ENCODE results near the gene SPIRE2. TPM values are rescaled to one million over a fixed set of nuclear protein-coding genes. Genes with fewer than 3 reads are reported as not detected.

SPIRE2 gene
- total RNA-seq, 1 donor from 2014 or later, result 9.5 TPM

DNA sequence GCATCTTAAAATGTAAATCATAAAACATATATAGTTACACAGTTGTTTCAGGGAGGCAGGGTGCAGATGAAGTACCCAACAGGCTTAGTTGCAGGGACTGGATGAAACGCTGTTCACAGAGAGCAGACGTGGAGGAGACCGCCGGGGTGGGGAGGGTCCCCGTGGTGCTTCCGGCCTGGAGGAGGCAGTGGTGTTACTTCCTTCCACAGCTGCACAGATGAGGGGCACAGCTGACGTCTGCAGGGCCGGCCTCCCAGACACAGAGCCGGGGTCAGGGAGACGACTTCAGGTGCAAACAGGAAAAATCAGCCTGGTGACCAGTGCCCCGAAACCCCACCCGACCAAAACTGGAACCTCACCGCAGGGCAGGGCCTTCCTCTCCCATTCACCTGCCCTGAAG lies 17.1 kb downstream of the SPIRE2 start:
- Histone ChIP-seq H3K4me1 (no peaks in the 10 kb centered on the region), H3K36me3 (no peaks in the 10 kb centered on the region), H3K9me3 (no peaks in the 10 kb centered on the region), H3K4me3 (no peak overlapping the region), H3K27me3 (no peaks in the 10 kb centered on the region), H3K27ac (no peak overlapping the region)
- no peak for DNase-seq
- intact Hi-C loops (cut with DNase I), result no loop called here
- TF ChIP-seq, protein P1, sequence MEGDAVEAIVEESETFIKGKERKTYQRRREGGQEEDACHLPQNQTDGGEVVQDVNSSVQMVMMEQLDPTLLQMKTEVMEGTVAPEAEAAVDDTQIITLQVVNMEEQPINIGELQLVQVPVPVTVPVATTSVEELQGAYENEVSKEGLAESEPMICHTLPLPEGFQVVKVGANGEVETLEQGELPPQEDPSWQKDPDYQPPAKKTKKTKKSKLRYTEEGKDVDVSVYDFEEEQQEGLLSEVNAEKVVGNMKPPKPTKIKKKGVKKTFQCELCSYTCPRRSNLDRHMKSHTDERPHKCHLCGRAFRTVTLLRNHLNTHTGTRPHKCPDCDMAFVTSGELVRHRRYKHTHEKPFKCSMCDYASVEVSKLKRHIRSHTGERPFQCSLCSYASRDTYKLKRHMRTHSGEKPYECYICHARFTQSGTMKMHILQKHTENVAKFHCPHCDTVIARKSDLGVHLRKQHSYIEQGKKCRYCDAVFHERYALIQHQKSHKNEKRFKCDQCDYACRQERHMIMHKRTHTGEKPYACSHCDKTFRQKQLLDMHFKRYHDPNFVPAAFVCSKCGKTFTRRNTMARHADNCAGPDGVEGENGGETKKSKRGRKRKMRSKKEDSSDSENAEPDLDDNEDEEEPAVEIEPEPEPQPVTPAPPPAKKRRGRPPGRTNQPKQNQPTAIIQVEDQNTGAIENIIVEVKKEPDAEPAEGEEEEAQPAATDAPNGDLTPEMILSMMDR (IDR thresholded peaks at IDR 0.05), result no peak
- peak; percentile 31 for ATAC-seq

DNA sequence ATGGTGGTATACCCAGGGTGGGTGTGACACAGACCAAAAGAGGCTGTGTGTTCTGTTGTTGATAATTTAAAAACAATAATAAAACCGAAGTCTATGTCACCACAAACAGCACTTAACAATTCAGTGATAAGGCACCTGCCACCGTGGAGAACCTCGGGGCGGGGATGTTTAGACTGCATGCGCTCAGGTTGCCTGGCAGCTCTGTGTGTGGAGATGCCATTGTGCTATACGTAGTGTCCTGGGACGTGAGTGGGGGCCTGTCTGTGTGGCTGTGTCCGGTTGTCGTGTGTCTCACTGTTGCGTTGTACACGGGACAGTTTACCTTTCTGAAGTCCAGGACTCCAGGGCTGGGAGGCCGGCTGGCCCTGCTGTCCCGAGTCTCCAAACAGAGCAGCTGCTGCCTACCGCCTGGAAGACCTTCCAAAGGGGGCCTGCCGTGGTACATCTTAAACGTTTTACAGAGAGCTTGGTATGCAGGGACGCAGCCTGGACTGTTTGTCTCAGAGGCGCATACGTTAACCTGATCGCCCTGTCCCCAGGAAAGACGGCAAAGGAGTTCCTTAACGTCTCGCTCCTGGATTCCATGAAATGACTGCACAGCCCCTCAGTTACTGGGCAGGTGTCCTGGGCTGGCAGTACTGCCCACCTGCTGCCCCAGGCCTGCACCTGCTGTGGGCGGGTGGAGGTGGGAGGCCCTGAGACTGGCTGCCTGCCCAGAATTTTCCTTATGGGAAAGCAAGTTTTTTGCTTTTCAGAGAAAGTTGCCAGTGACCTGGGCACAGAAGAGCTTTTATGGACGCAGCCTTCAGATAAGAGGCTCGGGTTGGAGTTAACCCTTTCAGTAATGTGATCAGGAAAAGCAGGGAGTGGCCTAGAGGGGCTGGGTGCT lies 19.0 kb downstream of the SPIRE2 start:
- Histone ChIP-seq H3K4me3 (no peak overlapping the region), H3K9me3 (no peaks in the 10 kb centered on the region), H3K4me1 (no peaks in the 10 kb centered on the region), H3K27me3 (no peaks in the 10 kb centered on the region), H3K36me3 (no peaks in the 10 kb centered on the region), H3K27ac (no peak overlapping the region)
- ATAC-seq (no peak), DNase-seq (no peak)
- intact Hi-C loops (cut with DNase I), result no loop called here
- TF ChIP-seq, protein P1 (IDR thresholded peaks at IDR 0.05), result no peak

DNA sequence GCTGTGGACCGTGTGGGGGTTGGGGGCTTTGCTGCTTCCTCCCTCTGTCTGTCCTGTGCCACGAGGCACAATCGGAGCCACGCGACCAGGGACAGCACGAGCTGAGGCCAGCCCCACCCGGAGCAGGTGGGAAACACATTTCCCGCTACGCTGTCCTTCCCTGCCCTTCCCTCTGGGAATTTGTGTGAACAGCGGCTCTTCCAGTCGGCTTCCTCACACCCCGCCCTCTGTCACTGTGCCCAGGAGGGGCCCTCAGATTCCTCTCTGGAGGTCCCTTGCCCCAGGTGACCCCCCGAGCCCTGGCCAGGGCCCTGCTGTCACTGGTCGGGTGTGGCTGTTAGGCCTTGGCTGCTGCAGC lies 19.6 kb downstream of the SPIRE2 start:
- TF ChIP-seq, protein P1 (IDR thresholded peaks at IDR 0.05), result no peak
- Histone ChIP-seq H3K4me3 (no peak overlapping the region), H3K9me3 (no peaks in the 10 kb centered on the region), H3K27ac (no peak overlapping the region), H3K27me3 (no peaks in the 10 kb centered on the region), H3K4me1 (no peaks in the 10 kb centered on the region), H3K36me3 (no peaks in the 10 kb centered on the region)
- intact Hi-C loops (cut with DNase I), result no loop called here
- no peak for ATAC-seq
- DNase-seq, result no peak

DNA sequence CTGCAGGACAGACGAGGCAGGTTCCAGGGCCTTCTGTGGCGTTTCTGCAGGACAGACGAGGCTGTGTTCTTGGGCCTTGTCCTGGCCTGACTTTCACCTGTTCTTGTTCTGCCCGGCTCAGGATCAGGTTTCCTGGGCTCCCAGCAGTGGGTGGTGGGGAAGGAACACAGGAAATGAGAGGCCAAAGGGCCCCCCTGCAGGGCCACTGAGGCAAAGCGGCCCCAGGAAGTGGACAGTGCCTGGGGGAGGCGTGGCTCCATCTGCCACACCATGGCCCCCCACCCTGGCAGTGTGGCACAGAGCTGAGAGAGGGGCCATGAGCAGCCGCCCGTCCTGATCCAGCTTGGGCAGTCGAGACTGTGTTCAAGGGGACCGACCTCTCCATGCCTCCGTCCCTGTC lies 20.7 kb downstream of the SPIRE2 start:
- TF ChIP-seq, protein P1 (IDR thresholded peaks at IDR 0.05), result no peak
- no peaks in the 10 kb centered on the region for H3K36me3 ChIP-seq
- no peaks in the 10 kb centered on the region for H3K9me3 ChIP-seq
- H3K27ac ChIP-seq, result no peak overlapping the region
- H3K4me1 ChIP-seq, result no peaks in the 10 kb centered on the region
- H3K27me3 ChIP-seq, result no peaks in the 10 kb centered on the region
- H3K4me3 ChIP-seq, result no peak overlapping the region
- intact Hi-C loops (cut with DNase I), result no loop called here
- DNase-seq, result no peak
- ATAC-seq, result no peak

DNA sequence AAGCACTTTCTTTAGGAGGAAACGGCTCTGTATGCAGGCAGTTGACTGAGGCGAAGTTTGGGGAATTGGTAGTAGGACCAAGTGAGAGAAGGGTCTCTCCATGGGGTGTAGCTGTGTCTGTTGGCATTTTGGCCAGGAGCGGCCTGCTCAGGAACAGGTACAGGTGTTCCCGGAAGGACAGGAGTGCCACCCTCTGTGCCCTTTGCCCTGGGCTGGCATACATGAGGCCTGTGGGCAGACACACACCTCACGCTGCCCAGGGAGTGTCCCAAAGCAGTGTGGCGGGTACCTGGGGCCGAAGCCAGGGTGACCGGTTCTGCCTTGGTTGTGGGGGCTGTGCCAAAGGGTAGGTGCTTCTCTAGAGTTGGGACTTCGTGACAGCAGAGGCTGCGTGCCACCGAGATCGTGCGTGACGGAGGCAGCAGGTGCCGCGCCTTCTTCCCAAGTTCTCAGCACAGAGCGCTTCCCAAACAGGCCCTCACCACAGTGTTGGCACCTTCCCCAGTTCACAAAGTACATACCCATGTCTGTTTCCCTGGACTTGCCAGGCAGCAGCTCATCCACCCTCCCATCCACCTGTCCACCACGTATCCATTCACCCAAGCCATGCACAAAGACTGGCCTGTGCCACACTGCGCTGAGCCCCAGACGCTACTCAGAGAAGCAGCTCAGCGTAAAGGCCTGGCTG lies 25.2 kb downstream of the SPIRE2 start:
- Histone ChIP-seq H3K4me3 (no peak overlapping the region), H3K27me3 (no peaks in the 10 kb centered on the region), H3K9me3 (no peaks in the 10 kb centered on the region), H3K36me3 (no peaks in the 10 kb centered on the region), H3K27ac (no peak overlapping the region), H3K4me1 (no peaks in the 10 kb centered on the region)
- ATAC-seq (no peak), DNase-seq (no peak)
- intact Hi-C loops (cut with DNase I), result no loop called here
- TF ChIP-seq, protein P1 (IDR thresholded peaks at IDR 0.05), result no peak
